ENCODE results near the gene SYAP1.

Gene SYAP1

GRCh38 chrX:16696956-16697355, 22.5 kb upstream of the SYAP1 start:
- no peak for TF ChIP-seq CTCF (IDR thresholded peaks at IDR 0.05; ENCODE audit: insufficient read depth, low read length, poor library complexity, severe bottlenecking)
- TF ChIP-seq EZH2phosphoT487 (conservative IDR thresholded peaks at IDR 0.05; ENCODE audit: low read length), result no peak
- no peaks in the 10 kb centered on the region for H4K20me1 ChIP-seq (ENCODE audit: low read depth, low read length)
- no peaks in the 10 kb centered on the region for H3F3A ChIP-seq (ENCODE audit: insufficient read depth)
- H3K36me3 ChIP-seq (ENCODE audit: low read length), result no peaks in the 10 kb centered on the region
- H3K9ac ChIP-seq (ENCODE audit: low read length), result no peak overlapping the region
- no peak overlapping the region for H3K4me2 ChIP-seq (ENCODE audit: low read depth, low read length, poor library complexity, severe bottlenecking)
- H3K79me2 ChIP-seq (ENCODE audit: insufficient read depth, low read length), result no peaks in the 10 kb centered on the region
- H3K27ac ChIP-seq (ENCODE audit: low read depth, low read length), result no peak overlapping the region
- H3K4me3 ChIP-seq (ENCODE audit: insufficient read depth, low read length, poor library complexity, severe bottlenecking), result no peak overlapping the region
- no peaks in the 10 kb centered on the region for H3K9me2 ChIP-seq (replicated peaks; ENCODE audit: insufficient read depth, low read length)
- H3K27me3 ChIP-seq (ENCODE audit: low read length), result no peaks in the 10 kb centered on the region
- H2AFZ ChIP-seq (ENCODE audit: low read depth, low read length, severe bottlenecking), result no peak overlapping the region
- no peaks in the 10 kb centered on the region for H3K9me3 ChIP-seq (ENCODE audit: insufficient read depth, low read length)

- Histone ChIP-seq H3K27me3 (ENCODE audit: low read length) (no peaks in the 10 kb centered on the region), H3K9me3 (ENCODE audit: insufficient read depth, low read length) (no peaks in the 10 kb centered on the region), H2AFZ (ENCODE audit: low read depth, low read length, severe bottlenecking) (no peak overlapping the region), H3K9me2 (replicated peaks; ENCODE audit: insufficient read depth, low read length) (no peaks in the 10 kb centered on the region), H3K4me2 (ENCODE audit: low read depth, low read length, poor library complexity, severe bottlenecking) (no peak overlapping the region), H3K27ac (ENCODE audit: low read depth, low read length) (no peak overlapping the region), H3K36me3 (ENCODE audit: low read length) (no peaks in the 10 kb centered on the region), H3K4me3 (ENCODE audit: insufficient read depth, low read length, poor library complexity, severe bottlenecking) (no peak overlapping the region), H3K9ac (ENCODE audit: low read length) (no peak overlapping the region), H4K20me1 (ENCODE audit: low read depth, low read length) (no peaks in the 10 kb centered on the region), H3K79me2 (ENCODE audit: insufficient read depth, low read length) (no peaks in the 10 kb centered on the region), H3F3A (ENCODE audit: insufficient read depth) (peaks cover 3% of the 10 kb centered on the region; the same call in 1 of the 2 replicates)
- TF ChIP-seq CTCF (IDR thresholded peaks at IDR 0.05; ENCODE audit: insufficient read depth, low read length, poor library complexity, severe bottlenecking) (no peak), EZH2phosphoT487 (conservative IDR thresholded peaks at IDR 0.05; ENCODE audit: low read length) (no peak)
These were observed 20.0 kb upstream of the SYAP1 start for GRCh38 chrX:16699389-16699788.

- no peaks in the 10 kb centered on the region for H3K27me3 ChIP-seq (ENCODE audit: low read length)
- H3K79me2 ChIP-seq (ENCODE audit: insufficient read depth, low read length), result no peaks in the 10 kb centered on the region
- H3K36me3 ChIP-seq (ENCODE audit: low read length), result no peaks in the 10 kb centered on the region
- H3K9ac ChIP-seq (ENCODE audit: low read length), result no peak overlapping the region
- H2AFZ ChIP-seq (ENCODE audit: low read depth, low read length, severe bottlenecking), result no peak overlapping the region
- H3K9me2 ChIP-seq (replicated peaks; ENCODE audit: insufficient read depth, low read length), result no peaks in the 10 kb centered on the region
- no peak overlapping the region for H3K4me2 ChIP-seq (ENCODE audit: low read depth, low read length, poor library complexity, severe bottlenecking)
- peaks cover 11% of the 10 kb centered on the region for H3F3A ChIP-seq (ENCODE audit: insufficient read depth)
- no peak overlapping the region for H3K27ac ChIP-seq (ENCODE audit: low read depth, low read length)
- no peaks in the 10 kb centered on the region for H4K20me1 ChIP-seq (ENCODE audit: low read depth, low read length)
- no peak overlapping the region for H3K4me3 ChIP-seq (ENCODE audit: insufficient read depth, low read length, poor library complexity, severe bottlenecking)
- no peaks in the 10 kb centered on the region for H3K9me3 ChIP-seq (ENCODE audit: insufficient read depth, low read length)
- TF ChIP-seq CTCF (IDR thresholded peaks at IDR 0.05; ENCODE audit: insufficient read depth, low read length, poor library complexity, severe bottlenecking) (no peak), EZH2phosphoT487 (conservative IDR thresholded peaks at IDR 0.05; ENCODE audit: low read length) (no peak)
These were observed 18.7 kb upstream of the SYAP1 start for GRCh38 chrX:16700734-16701133.

Measured in SU-DHL-6 (cell line).